ENCODE results near the gene DSCAML1. TPM values are rescaled to one million over a fixed set of nuclear protein-coding genes. Genes with fewer than 3 reads are reported as not detected.

The DSCAML1 gene
- total RNA-seq, 1 experiment from 2014 or later: not detected

GRCh38 chr11:117832511-117832910 lies 35.5 kb upstream of the DSCAML1 start:
- no peak for DNase-seq
- no peaks in the 10 kb centered on the region for H3K36me3 ChIP-seq (ENCODE audit: low read depth, low read length)
- H3K27ac ChIP-seq (ENCODE audit: low read length): no peak overlapping the region
- H3K27me3 ChIP-seq (ENCODE audit: low read length): peaks cover 80% of the 10 kb centered on the region
- no peak overlapping the region for H3K9ac ChIP-seq (ENCODE audit: low read length)
- H3K4me3 ChIP-seq (ENCODE audit: low read length): no peak overlapping the region
- no peak for ATAC-seq
- ChIA-PET CTCF (no interaction called here), POLR2A (ENCODE audit: unreplicated experiment) (no interaction called here)
- H3K79me2 ChIP-seq (ENCODE audit: low read length): no peaks in the 10 kb centered on the region
- intact Hi-C loops (cut with micrococcal nuclease): no loop called here
- no peaks in the 10 kb centered on the region for H3K9me2 ChIP-seq (replicated peaks; ENCODE audit: low read length)
- H3K9me3 ChIP-seq (ENCODE audit: low read length): no peaks in the 10 kb centered on the region
- H4K20me1 ChIP-seq (ENCODE audit: low read length): no peaks in the 10 kb centered on the region
- H2AFZ ChIP-seq (ENCODE audit: low read length): no peak overlapping the region
- no peaks in the 10 kb centered on the region for H3F3A ChIP-seq (ENCODE audit: low read length, unreplicated experiment)
- BruUV-seq (replicated peaks): no TSS peak
- peaks cover 8% of the 10 kb centered on the region for H3K4me1 ChIP-seq (ENCODE audit: insufficient read depth, low read length)
- no peak for TF ChIP-seq EZH2 (IDR thresholded peaks at IDR 0.05; ENCODE audit: low read length, unreplicated experiment)
- no peak for TF ChIP-seq EZH2phosphoT487 (IDR thresholded peaks at IDR 0.05; ENCODE audit: borderline replicate concordance, low read length)
- no peak for TF ChIP-seq CTCF (conservative IDR thresholded peaks at IDR 0.05; ENCODE audit: low read depth, low read length)
- H3K4me2 ChIP-seq (ENCODE audit: low read length): no peak overlapping the region

- no peak overlapping the region for H3K27ac ChIP-seq (ENCODE audit: low read length)
- no peak overlapping the region for H2AFZ ChIP-seq (ENCODE audit: low read length)
- no peak for ATAC-seq
- no peaks in the 10 kb centered on the region for H4K20me1 ChIP-seq (ENCODE audit: low read length)
- H3K79me2 ChIP-seq (ENCODE audit: low read length): no peaks in the 10 kb centered on the region
- BruUV-seq (replicated peaks): no TSS peak
- no peaks in the 10 kb centered on the region for H3K9me3 ChIP-seq (ENCODE audit: low read length)
- no peaks in the 10 kb centered on the region for H3F3A ChIP-seq (ENCODE audit: low read length, unreplicated experiment)
- H3K4me3 ChIP-seq (ENCODE audit: low read length): no peak overlapping the region
- intact Hi-C loops (cut with micrococcal nuclease): no loop called here
- peaks cover 77% of the 10 kb centered on the region for H3K27me3 ChIP-seq (ENCODE audit: low read length)
- H3K36me3 ChIP-seq (ENCODE audit: low read depth, low read length): no peaks in the 10 kb centered on the region
- no peaks in the 10 kb centered on the region for H3K9me2 ChIP-seq (replicated peaks; ENCODE audit: low read length)
- H3K4me1 ChIP-seq (ENCODE audit: insufficient read depth, low read length): peaks cover 8% of the 10 kb centered on the region
- DNase-seq: no peak
- no peak for TF ChIP-seq CTCF (conservative IDR thresholded peaks at IDR 0.05; ENCODE audit: low read depth, low read length)
- no peak overlapping the region for H3K9ac ChIP-seq (ENCODE audit: low read length)
- ChIA-PET POLR2A (ENCODE audit: unreplicated experiment) (no interaction called here), CTCF (no interaction called here)
- H3K4me2 ChIP-seq (ENCODE audit: low read length): no peak overlapping the region
Observed at GRCh38 chr11:117831661-117832415, 34.8 kb upstream of the DSCAML1 start.

GRCh38 chr11:117830674-117831351 lies 33.8 kb upstream of the DSCAML1 start:
- no peak overlapping the region for H3K27ac ChIP-seq (ENCODE audit: low read length)
- H3K9ac ChIP-seq (ENCODE audit: low read length): no peak overlapping the region
- DNase-seq: no peak
- no peaks in the 10 kb centered on the region for H4K20me1 ChIP-seq (ENCODE audit: low read length)
- no peak overlapping the region for H3K4me3 ChIP-seq (ENCODE audit: low read length)
- BruUV-seq (replicated peaks): no TSS peak
- H3K79me2 ChIP-seq (ENCODE audit: low read length): no peaks in the 10 kb centered on the region
- H3K9me2 ChIP-seq (replicated peaks; ENCODE audit: low read length): no peaks in the 10 kb centered on the region
- ChIA-PET POLR2A (ENCODE audit: unreplicated experiment) (no interaction called here), CTCF (no interaction called here)
- no peak for ATAC-seq
- no peaks in the 10 kb centered on the region for H3K9me3 ChIP-seq (ENCODE audit: low read length)
- H3K27me3 ChIP-seq (ENCODE audit: low read length): peaks cover 77% of the 10 kb centered on the region
- no peaks in the 10 kb centered on the region for H3F3A ChIP-seq (ENCODE audit: low read length, unreplicated experiment)
- H3K4me2 ChIP-seq (ENCODE audit: low read length): no peak overlapping the region
- no peak overlapping the region for H2AFZ ChIP-seq (ENCODE audit: low read length)
- H3K4me1 ChIP-seq (ENCODE audit: insufficient read depth, low read length): peaks cover 8% of the 10 kb centered on the region
- no peak for TF ChIP-seq CTCF (conservative IDR thresholded peaks at IDR 0.05; ENCODE audit: low read depth, low read length)
- TF ChIP-seq EZH2 (IDR thresholded peaks at IDR 0.05; ENCODE audit: low read length, unreplicated experiment): no peak
- TF ChIP-seq EZH2phosphoT487 (IDR thresholded peaks at IDR 0.05; ENCODE audit: borderline replicate concordance, low read length): no peak
- no peaks in the 10 kb centered on the region for H3K36me3 ChIP-seq (ENCODE audit: low read depth, low read length)
- intact Hi-C loops (cut with micrococcal nuclease): no loop called here
